Measurements from ENCODE around the gene SCN1B.
"Not testable (repeated sequence)": the region's sequence is repeated elsewhere in the genome, so short reads cannot be mapped to it uniquely, and the experiment has no call there.

The SCN1B gene

GRCh38 chr19:35027009-35027408 is 3.3 kb upstream of the SCN1B start:
- H3K9me3 ChIP-seq (ENCODE audit: control insufficient read depth in 5 of 5, low read length in 5 of 5): no peaks in the 10 kb centered on the region
- H3K27ac ChIP-seq (ENCODE audit: low read depth, low read length): no peak overlapping the region
- H3K4me1 ChIP-seq (ENCODE audit: control insufficient read depth in 5 of 5, insufficient read depth in 5 of 5, low read length in 5 of 5): peaks cover 0 to 24% (median 8%) of the 10 kb centered on the region in 5 donors
- H3K4me3 ChIP-seq (ENCODE audit: low read depth in 1 of 5, low read length in 5 of 5): no peak overlapping the region
- no peak overlapping the region for H3K9ac ChIP-seq (ENCODE audit: low read length in 5 of 5)
- peaks cover 0 to 63% (median 56%) of the 10 kb centered on the region in 5 donors for H3K36me3 ChIP-seq (ENCODE audit: control insufficient read depth in 5 of 5, insufficient read depth in 5 of 5, low read length in 5 of 5)
- H3K27me3 ChIP-seq (ENCODE audit: control insufficient read depth in 5 of 5, insufficient read depth in 4 of 5, low read length in 5 of 5): peaks cover 0 to 11% (median 5%) of the 10 kb centered on the region in 5 donors

- Histone ChIP-seq H3K9me3 (ENCODE audit: control insufficient read depth in 5 of 5, low read length in 5 of 5) (no peaks in the 10 kb centered on the region), H3K36me3 (ENCODE audit: control insufficient read depth in 5 of 5, insufficient read depth in 5 of 5, low read length in 5 of 5) (peaks cover 0 to 54% (median 46%) of the 10 kb centered on the region in 5 donors), H3K27me3 (ENCODE audit: control insufficient read depth in 5 of 5, insufficient read depth in 4 of 5, low read length in 5 of 5) (peaks cover 0 to 15% (median 9%) of the 10 kb centered on the region in 5 donors), H3K4me1 (ENCODE audit: control insufficient read depth in 5 of 5, insufficient read depth in 5 of 5, low read length in 5 of 5) (peaks cover 0 to 28% (median 6%) of the 10 kb centered on the region in 5 donors), H3K27ac (ENCODE audit: low read depth, low read length) (no peak overlapping the region), H3K4me3 (ENCODE audit: low read depth in 1 of 5, low read length in 5 of 5) (no peak overlapping the region), H3K9ac (ENCODE audit: low read length in 5 of 5) (no peak overlapping the region)
Measured at GRCh38 chr19:35027851-35028599, 2.2 kb upstream of the SCN1B start.

GRCh38 chr19:35028600-35028885 is 1.7 kb upstream of the SCN1B start:
- peaks cover 0 to 15% (median 9%) of the 10 kb centered on the region in 5 donors for H3K27me3 ChIP-seq (ENCODE audit: control insufficient read depth in 5 of 5, insufficient read depth in 4 of 5, low read length in 5 of 5)
- not testable (repeated sequence) for H3K4me3 ChIP-seq (ENCODE audit: low read depth in 1 of 5, low read length in 5 of 5); H3K27ac ChIP-seq (ENCODE audit: low read depth, low read length); H3K9ac ChIP-seq (ENCODE audit: low read length in 5 of 5); H3K9me3 ChIP-seq (ENCODE audit: control insufficient read depth in 5 of 5, low read length in 5 of 5)
- peaks cover 0 to 52% (median 41%) of the 10 kb centered on the region in 5 donors for H3K36me3 ChIP-seq (ENCODE audit: control insufficient read depth in 5 of 5, insufficient read depth in 5 of 5, low read length in 5 of 5)
- H3K4me1 ChIP-seq (ENCODE audit: control insufficient read depth in 5 of 5, insufficient read depth in 5 of 5, low read length in 5 of 5): peaks cover 0 to 24% (median 5%) of the 10 kb centered on the region in 5 donors

GRCh38 chr19:35029275-35029736 is 964 bp upstream of the SCN1B start:
- Histone ChIP-seq H3K36me3 (ENCODE audit: control insufficient read depth in 5 of 5, insufficient read depth in 5 of 5, low read length in 5 of 5) (peaks cover 0 to 52% (median 35%) of the 10 kb centered on the region in 5 donors), H3K27me3 (ENCODE audit: control insufficient read depth in 5 of 5, insufficient read depth in 4 of 5, low read length in 5 of 5) (peaks cover 0 to 15% (median 9%) of the 10 kb centered on the region in 5 donors), H3K4me1 (ENCODE audit: control insufficient read depth in 5 of 5, insufficient read depth in 5 of 5, low read length in 5 of 5) (peaks cover 0 to 24% (median 5%) of the 10 kb centered on the region in 5 donors)
- H3K9ac ChIP-seq (ENCODE audit: low read length in 5 of 5); H3K27ac ChIP-seq (ENCODE audit: low read depth, low read length); H3K9me3 ChIP-seq (ENCODE audit: control insufficient read depth in 5 of 5, low read length in 5 of 5); H3K4me3 ChIP-seq (ENCODE audit: low read depth in 1 of 5, low read length in 5 of 5): not testable (repeated sequence)

- Histone ChIP-seq H3K9me3 (ENCODE audit: control insufficient read depth in 5 of 5, low read length in 5 of 5) (no peaks in the 10 kb centered on the region), H3K36me3 (ENCODE audit: control insufficient read depth in 5 of 5, insufficient read depth in 5 of 5, low read length in 5 of 5) (peaks cover 0 to 50% (median 34%) of the 10 kb centered on the region in 5 donors), H3K27me3 (ENCODE audit: control insufficient read depth in 5 of 5, insufficient read depth in 4 of 5, low read length in 5 of 5) (peaks cover 0 to 15% (median 9%) of the 10 kb centered on the region in 5 donors), H3K9ac (ENCODE audit: low read length in 5 of 5) (no peak overlapping the region), H3K4me1 (ENCODE audit: control insufficient read depth in 5 of 5, insufficient read depth in 5 of 5, low read length in 5 of 5) (peaks cover 0 to 24% (median 5%) of the 10 kb centered on the region in 5 donors), H3K4me3 (ENCODE audit: low read depth in 1 of 5, low read length in 5 of 5) (peak overlapping the region in 4 of 5 donors; percentile 40 to 50 (median 44)), H3K27ac (ENCODE audit: low read depth, low read length) (no peak overlapping the region)
Measured at GRCh38 chr19:35029737-35030256, 473 bp upstream of the SCN1B start.

GRCh38 chr19:35031072-35031881 is 1.0 kb downstream of the SCN1B start:
- H3K27me3 ChIP-seq (ENCODE audit: control insufficient read depth in 5 of 5, insufficient read depth in 4 of 5, low read length in 5 of 5): peaks cover 0 to 15% (median 9%) of the 10 kb centered on the region in 5 donors
- H3K9ac ChIP-seq (ENCODE audit: low read length in 5 of 5): peak overlapping the region in 1 of 5 donors; percentile 20
- no peak overlapping the region for H3K27ac ChIP-seq (ENCODE audit: low read depth, low read length)
- no peaks in the 10 kb centered on the region for H3K9me3 ChIP-seq (ENCODE audit: control insufficient read depth in 5 of 5, low read length in 5 of 5)
- H3K36me3 ChIP-seq (ENCODE audit: control insufficient read depth in 5 of 5, insufficient read depth in 5 of 5, low read length in 5 of 5): peaks cover 0 to 36% (median 23%) of the 10 kb centered on the region in 5 donors
- peak overlapping the region; percentile 43 to 59 (median 53) for H3K4me3 ChIP-seq (ENCODE audit: low read depth in 1 of 5, low read length in 5 of 5)
- H3K4me1 ChIP-seq (ENCODE audit: control insufficient read depth in 5 of 5, insufficient read depth in 5 of 5, low read length in 5 of 5): peaks cover 0 to 24% (median 5%) of the 10 kb centered on the region in 5 donors

GRCh38 chr19:35032356-35032865 is 2.1 kb downstream of the SCN1B start:
- H3K27ac ChIP-seq (ENCODE audit: low read depth, low read length): no peak overlapping the region

GRCh38 chr19:35033067-35034004 is 3.1 kb downstream of the SCN1B start:
- Histone ChIP-seq H3K27me3 (ENCODE audit: control insufficient read depth in 5 of 5, insufficient read depth in 4 of 5, low read length in 5 of 5) (peaks cover 0 to 15% (median 9%) of the 10 kb centered on the region in 5 donors), H3K27ac (ENCODE audit: low read depth, low read length) (no peak overlapping the region), H3K4me3 (ENCODE audit: low read depth in 1 of 5, low read length in 5 of 5) (no peak overlapping the region), H3K9ac (ENCODE audit: low read length in 5 of 5) (no peak overlapping the region), H3K4me1 (ENCODE audit: control insufficient read depth in 5 of 5, insufficient read depth in 5 of 5, low read length in 5 of 5) (peaks cover 1 to 40% (median 18%) of the 10 kb centered on the region in 5 donors), H3K9me3 (ENCODE audit: control insufficient read depth in 5 of 5, low read length in 5 of 5) (no peaks in the 10 kb centered on the region), H3K36me3 (ENCODE audit: control insufficient read depth in 5 of 5, insufficient read depth in 5 of 5, low read length in 5 of 5) (peaks cover 0 to 15% (median 5%) of the 10 kb centered on the region in 5 donors)

More at GRCh38 chr19:35032356-35032865, 2.1 kb downstream of the SCN1B start:
- Histone ChIP-seq H3K4me3 (ENCODE audit: low read depth in 1 of 5, low read length in 5 of 5) (no peak overlapping the region), H3K4me1 (ENCODE audit: control insufficient read depth in 5 of 5, insufficient read depth in 5 of 5, low read length in 5 of 5) (peaks cover 0 to 31% (median 8%) of the 10 kb centered on the region in 5 donors), H3K27me3 (ENCODE audit: control insufficient read depth in 5 of 5, insufficient read depth in 4 of 5, low read length in 5 of 5) (peaks cover 0 to 15% (median 9%) of the 10 kb centered on the region in 5 donors), H3K9me3 (ENCODE audit: control insufficient read depth in 5 of 5, low read length in 5 of 5) (no peaks in the 10 kb centered on the region), H3K9ac (ENCODE audit: low read length in 5 of 5) (no peak overlapping the region), H3K36me3 (ENCODE audit: control insufficient read depth in 5 of 5, insufficient read depth in 5 of 5, low read length in 5 of 5) (peaks cover 0 to 24% (median 13%) of the 10 kb centered on the region in 5 donors)

- Histone ChIP-seq H3K9ac (ENCODE audit: low read length in 5 of 5) (no peak overlapping the region), H3K36me3 (ENCODE audit: control insufficient read depth in 5 of 5, insufficient read depth in 5 of 5, low read length in 5 of 5) (peaks cover 0 to 14% (median 5%) of the 10 kb centered on the region in 5 donors), H3K4me1 (ENCODE audit: control insufficient read depth in 5 of 5, insufficient read depth in 5 of 5, low read length in 5 of 5) (peaks cover 2 to 47% (median 23%) of the 10 kb centered on the region in 5 donors)
Measured at GRCh38 chr19:35034005-35034502, 3.8 kb downstream of the SCN1B start.

More at GRCh38 chr19:35034005-35034502, 3.8 kb downstream of the SCN1B start:
- no peaks in the 10 kb centered on the region for H3K9me3 ChIP-seq (ENCODE audit: control insufficient read depth in 5 of 5, low read length in 5 of 5)
- H3K27ac ChIP-seq (ENCODE audit: low read depth, low read length): no peak overlapping the region
- peaks cover 0 to 15% (median 9%) of the 10 kb centered on the region in 5 donors for H3K27me3 ChIP-seq (ENCODE audit: control insufficient read depth in 5 of 5, insufficient read depth in 4 of 5, low read length in 5 of 5)
- H3K4me3 ChIP-seq (ENCODE audit: low read depth in 1 of 5, low read length in 5 of 5): no peak overlapping the region

All from subcutaneous abdominal adipose tissue (tissue), 5 donors.